ENCODE results near the gene TFF2. TPM values are rescaled to one million over a fixed set of nuclear protein-coding genes. Genes with fewer than 3 reads are reported as not detected.

TFF2 gene
- total and polyA plus RNA-seq, 2 experiments from 2014 or later, result not detected

DNA sequence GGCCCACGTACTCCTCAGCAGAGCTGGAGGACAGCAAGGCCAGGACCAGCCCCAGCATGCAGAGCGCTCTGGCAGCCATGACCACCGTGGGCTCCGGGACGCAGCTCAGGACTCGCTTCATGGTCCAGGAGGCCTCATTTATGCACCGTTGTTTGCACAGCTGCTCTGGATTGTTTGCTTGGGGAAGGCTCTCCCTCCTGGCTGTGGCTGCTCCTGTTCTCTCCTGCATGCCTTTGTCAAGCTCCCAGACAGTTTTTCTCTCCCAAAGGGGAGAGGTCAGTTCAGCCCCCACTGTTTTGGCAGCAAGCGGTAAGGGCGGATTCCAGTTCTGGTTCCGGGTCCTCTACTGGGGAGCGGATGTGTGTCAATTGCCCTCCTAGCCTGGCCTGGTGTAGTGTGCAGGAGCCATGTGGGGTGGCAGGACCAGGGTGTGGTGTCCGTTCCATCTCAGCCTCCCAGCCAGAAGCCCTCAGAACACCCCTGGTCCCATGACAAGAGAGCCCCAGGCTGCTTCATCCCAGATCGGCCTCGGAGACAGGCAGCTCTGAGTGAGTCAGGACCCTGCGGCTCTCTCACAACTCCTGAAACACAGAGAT, 35.4 kb downstream of the TFF2 start, which contains the start of gene TFF3:
Gene TFF3 (minus strand): TSS at position 114 of the 596 bp plus-strand sequence. CDS start 35 bp downstream, at position 79.
- no peaks in the 10 kb centered on the region for H3K9me3 ChIP-seq (ENCODE audit: low read depth)
- no peak within 1 kb of the TSS for H3K4me3 ChIP-seq
- no peaks in the 10 kb centered on the region for H3K36me3 ChIP-seq
- H3K27ac ChIP-seq, result no peak within 1 kb of the TSS
- TF ChIP-seq, protein P1, sequence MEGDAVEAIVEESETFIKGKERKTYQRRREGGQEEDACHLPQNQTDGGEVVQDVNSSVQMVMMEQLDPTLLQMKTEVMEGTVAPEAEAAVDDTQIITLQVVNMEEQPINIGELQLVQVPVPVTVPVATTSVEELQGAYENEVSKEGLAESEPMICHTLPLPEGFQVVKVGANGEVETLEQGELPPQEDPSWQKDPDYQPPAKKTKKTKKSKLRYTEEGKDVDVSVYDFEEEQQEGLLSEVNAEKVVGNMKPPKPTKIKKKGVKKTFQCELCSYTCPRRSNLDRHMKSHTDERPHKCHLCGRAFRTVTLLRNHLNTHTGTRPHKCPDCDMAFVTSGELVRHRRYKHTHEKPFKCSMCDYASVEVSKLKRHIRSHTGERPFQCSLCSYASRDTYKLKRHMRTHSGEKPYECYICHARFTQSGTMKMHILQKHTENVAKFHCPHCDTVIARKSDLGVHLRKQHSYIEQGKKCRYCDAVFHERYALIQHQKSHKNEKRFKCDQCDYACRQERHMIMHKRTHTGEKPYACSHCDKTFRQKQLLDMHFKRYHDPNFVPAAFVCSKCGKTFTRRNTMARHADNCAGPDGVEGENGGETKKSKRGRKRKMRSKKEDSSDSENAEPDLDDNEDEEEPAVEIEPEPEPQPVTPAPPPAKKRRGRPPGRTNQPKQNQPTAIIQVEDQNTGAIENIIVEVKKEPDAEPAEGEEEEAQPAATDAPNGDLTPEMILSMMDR (IDR thresholded peaks at IDR 0.05; ENCODE audit: low read depth, low read length), result no peak
- no peaks in the 10 kb centered on the region for H3K27me3 ChIP-seq
- DNase-seq (ENCODE audit: low read depth in 1 of 2, low spot score in 1 of 2), result no peak
- H3K4me1 ChIP-seq (ENCODE audit: low read depth), result no peaks in the 10 kb centered on the region

DNA sequence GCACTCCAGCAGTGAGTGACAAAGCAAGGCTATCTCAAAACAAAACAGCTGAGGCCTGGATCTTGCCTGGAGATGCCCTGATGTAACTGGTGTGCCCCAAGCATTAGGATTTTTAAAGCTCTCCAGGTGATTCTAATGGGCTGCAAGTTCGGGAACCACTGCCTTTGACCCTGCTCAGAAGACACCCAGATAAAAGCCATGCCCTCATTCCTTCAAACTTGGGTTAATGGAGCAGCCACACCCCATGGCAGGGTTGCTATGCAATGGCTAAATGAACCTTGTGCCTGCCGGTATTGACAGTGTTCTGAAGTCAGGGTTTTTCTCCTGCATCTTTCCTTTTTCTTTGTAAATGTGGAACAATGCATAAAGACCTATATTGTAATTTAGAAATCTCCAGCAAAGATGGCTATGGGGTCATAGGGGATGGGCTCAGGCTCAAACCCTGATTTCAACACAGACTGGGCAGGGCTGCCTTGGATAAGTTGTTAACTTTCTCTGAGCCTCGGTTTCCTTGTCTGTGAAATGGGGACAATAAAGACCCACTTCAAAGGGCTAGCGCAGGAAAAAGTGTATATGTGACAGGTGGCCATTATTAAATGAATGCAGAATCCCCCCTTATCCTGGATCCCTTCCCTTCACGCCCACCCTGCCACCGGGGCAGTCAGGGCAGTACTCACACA, 36.0 kb downstream of the TFF2 start:
- Histone ChIP-seq H3K4me3 (no peak overlapping the region), H3K36me3 (no peaks in the 10 kb centered on the region), H3K27me3 (no peaks in the 10 kb centered on the region), H3K9me3 (ENCODE audit: low read depth) (no peaks in the 10 kb centered on the region), H3K27ac (no peak overlapping the region), H3K4me1 (ENCODE audit: low read depth) (no peaks in the 10 kb centered on the region)
- TF ChIP-seq, protein P1 (IDR thresholded peaks at IDR 0.05; ENCODE audit: low read depth, low read length), result no peak
- no peak for DNase-seq (ENCODE audit: low read depth in 1 of 2, low spot score in 1 of 2)

DNA sequence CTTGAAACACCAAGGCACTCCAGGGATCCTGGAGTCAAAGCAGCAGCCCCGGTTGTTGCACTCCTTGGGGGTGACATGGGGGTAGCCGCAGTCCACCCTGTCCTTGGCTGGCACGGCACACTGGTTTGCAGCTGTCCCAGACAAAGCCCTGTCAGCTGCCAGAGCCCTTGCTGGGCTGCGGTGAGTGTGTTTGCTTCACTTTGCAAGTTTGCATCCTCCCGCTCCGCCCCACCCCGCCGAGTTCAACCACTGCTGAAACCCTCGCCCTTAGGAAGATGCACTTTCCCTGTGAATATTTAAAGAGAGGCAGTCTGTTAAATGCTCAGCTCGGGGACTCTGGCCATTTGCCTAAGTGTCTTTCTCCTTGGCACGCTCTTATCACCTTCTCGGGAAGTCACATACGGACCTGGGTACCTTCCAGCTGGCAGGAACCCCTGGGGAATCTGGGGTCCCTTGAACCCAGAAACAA, 37.3 kb downstream of the TFF2 start:
- peak in 1 of 2 donors; percentile 20 for DNase-seq (ENCODE audit: low read depth in 1 of 2, low spot score in 1 of 2)
- Histone ChIP-seq H3K9me3 (ENCODE audit: low read depth) (no peaks in the 10 kb centered on the region), H3K36me3 (no peaks in the 10 kb centered on the region), H3K4me1 (ENCODE audit: low read depth) (no peaks in the 10 kb centered on the region), H3K4me3 (no peak overlapping the region), H3K27me3 (no peaks in the 10 kb centered on the region), H3K27ac (no peak overlapping the region)
- TF ChIP-seq, protein P1 (IDR thresholded peaks at IDR 0.05; ENCODE audit: low read depth, low read length), result no peak

DNA sequence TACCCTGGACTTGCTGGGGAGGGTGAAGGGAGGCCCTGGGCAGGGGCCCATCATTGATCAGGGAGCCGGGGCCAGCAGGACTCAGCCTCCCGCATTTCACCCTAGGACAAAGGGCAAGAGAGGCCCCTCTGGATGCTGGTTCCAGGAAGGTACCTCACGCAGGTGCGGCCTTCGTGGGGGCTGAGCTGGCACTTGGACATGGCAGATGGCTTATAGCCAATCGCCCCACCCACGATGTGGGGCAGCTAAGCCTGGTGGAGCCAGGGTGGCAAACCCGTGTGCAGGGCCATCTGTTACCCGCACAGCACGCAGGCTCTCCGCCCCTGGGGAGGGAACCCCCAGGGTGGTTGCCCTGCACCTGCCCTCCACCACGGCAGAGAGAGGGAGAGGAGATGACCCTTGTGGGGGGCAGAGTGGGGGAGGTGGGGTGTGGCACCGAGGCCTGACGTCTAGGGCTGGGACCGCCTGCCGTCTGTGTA, 38.1 kb downstream of the TFF2 start:
- Histone ChIP-seq H3K4me1 (ENCODE audit: low read depth) (no peaks in the 10 kb centered on the region), H3K27ac (no peak overlapping the region), H3K4me3 (no peak overlapping the region), H3K36me3 (no peaks in the 10 kb centered on the region), H3K9me3 (ENCODE audit: low read depth) (no peaks in the 10 kb centered on the region), H3K27me3 (no peaks in the 10 kb centered on the region)
- TF ChIP-seq, protein P1 (IDR thresholded peaks at IDR 0.05; ENCODE audit: low read depth, low read length), result no peak
- no peak for DNase-seq (ENCODE audit: low read depth in 1 of 2, low spot score in 1 of 2)

GRCh38 chr21:42311816-42312625, 38.8 kb downstream of the TFF2 start:
- no peaks in the 10 kb centered on the region for H3K27me3 ChIP-seq
- TF ChIP-seq, protein P1 (IDR thresholded peaks at IDR 0.05; ENCODE audit: low read depth, low read length), result no peak
- DNase-seq (ENCODE audit: low read depth in 1 of 2, low spot score in 1 of 2), result no peak

More at GRCh38 chr21:42311816-42312625, 38.8 kb downstream of the TFF2 start:
- Histone ChIP-seq H3K4me1 (ENCODE audit: low read depth) (no peaks in the 10 kb centered on the region), H3K27ac (no peak overlapping the region), H3K36me3 (no peaks in the 10 kb centered on the region), H3K9me3 (ENCODE audit: low read depth) (no peaks in the 10 kb centered on the region), H3K4me3 (no peak overlapping the region)
